TTC549 (cell line): ENCODE measurements around the gene NCDN.

Experiments
- FAIRE-seq: peaks from 2 replicates; lab custom pipeline; 2012; peaks lifted over from hg19 to GRCh38; lab: Jason Lieb, UNC

The NCDN gene

DNA sequence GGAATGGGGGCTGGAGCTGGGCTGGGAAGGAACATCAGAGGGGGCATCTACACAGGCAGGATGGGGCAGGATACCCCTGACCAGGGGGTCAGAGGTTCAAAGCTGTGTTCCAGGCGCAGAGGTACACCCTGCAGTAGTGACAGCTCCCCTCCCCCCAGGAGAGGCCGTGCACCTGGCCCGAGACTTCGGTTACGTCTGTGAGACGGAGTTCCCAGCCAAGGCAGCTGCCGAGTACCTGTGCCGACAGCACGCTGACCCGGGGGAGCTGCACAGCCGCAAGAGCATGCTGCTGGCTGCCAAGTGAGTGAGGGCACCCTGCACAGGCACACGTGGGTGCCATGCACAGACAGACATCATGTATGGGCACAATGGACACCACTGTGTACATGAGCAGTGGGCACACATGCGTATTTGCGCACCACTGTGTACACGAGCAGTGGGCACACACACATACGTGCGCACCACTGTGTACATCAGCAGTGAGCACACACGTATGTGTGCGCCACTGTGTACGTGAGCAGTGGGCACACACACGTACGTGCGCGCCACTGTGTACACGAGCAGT lies 33.0 kb downstream of the NCDN start:
- no peak for FAIRE-seq

GRCh38 chr1:35591211-35591610 lies 33.6 kb downstream of the NCDN start:
- FAIRE-seq = no peak

- FAIRE-seq = no peak
Measured at GRCh38 chr1:35592991-35593769, 35.6 kb downstream of the NCDN start.

DNA sequence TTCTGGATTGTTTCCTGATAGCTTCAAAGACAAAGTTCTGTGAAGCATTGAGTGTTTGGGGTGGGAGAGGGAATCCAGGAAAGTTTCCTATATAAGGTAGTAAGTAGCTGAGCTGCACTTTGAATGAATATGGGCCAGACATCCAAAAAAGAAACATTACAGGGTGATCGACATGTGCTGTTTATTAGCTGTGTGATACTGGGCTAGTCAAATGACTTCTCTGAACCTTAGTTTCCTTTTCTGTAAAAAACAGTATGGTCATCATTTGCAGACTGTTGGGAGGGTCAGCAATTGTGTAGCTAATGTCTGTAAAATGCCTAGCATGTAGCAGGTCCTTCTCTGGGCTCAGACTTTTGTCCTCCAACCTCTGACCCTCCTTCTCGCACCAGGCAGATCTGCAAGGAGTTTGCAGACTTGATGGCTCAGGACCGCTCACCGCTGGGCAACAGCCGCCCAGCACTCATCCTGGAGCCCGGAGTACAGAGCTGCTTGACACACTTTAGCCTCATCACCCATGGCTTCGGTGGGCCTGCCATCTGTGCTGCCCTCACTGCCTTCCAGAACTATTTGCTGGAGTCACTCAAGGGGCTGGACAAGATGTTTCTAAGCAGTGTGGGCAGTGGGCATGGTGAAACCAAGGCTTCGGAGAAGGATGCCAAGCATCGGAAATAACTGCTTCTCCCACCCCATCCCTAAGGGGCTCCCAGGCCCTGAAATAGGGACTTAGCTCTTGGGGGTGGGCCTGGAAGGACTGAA lies 36.6 kb downstream of the NCDN start:
- FAIRE-seq = no peak

DNA sequence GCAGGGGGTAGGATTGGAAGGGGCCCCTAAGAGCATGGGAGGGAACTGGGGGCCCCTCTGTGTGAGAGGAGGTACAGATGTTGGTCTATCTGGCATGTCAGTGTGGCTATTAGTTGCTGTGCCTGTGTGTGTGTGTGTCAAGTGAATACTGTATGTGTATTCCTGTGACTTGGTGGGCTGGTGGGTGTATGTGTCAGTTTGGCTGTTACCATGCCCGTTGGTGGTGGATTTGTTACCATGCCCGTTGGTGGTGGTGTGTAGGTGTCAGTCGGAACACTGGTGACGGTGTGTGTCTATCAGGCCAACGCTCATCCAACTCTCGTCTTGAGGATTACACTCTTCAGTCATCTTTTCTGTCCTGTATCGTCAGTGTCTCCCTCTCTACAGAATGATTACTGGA lies 38.1 kb downstream of the NCDN start:
- FAIRE-seq = no peak

DNA sequence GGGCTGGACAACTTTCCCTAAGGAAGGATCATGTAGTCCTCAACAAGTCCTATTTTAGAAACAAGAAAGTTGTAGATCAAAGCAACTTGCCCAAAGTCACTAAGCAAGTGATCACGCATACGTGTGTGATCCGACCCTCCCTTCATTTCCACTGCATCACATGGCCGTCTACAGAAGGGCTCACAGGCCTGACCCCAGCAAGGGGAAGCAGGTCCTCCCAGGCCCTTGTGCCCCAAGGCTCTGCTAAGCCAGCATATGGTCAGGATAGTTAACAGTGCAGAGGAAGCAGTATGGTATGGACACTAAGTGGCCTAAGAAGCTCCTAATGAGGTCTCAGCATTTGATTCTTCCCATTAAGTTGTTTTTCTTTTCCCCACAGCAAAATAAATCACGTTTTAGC lies 40.3 kb downstream of the NCDN start:
- FAIRE-seq = no peak

GRCh38 chr1:35598895-35599294 lies 41.3 kb downstream of the NCDN start:
- no peak for FAIRE-seq

GRCh38 chr1:35599411-35599810 lies 41.8 kb downstream of the NCDN start:
- no peak for FAIRE-seq

DNA sequence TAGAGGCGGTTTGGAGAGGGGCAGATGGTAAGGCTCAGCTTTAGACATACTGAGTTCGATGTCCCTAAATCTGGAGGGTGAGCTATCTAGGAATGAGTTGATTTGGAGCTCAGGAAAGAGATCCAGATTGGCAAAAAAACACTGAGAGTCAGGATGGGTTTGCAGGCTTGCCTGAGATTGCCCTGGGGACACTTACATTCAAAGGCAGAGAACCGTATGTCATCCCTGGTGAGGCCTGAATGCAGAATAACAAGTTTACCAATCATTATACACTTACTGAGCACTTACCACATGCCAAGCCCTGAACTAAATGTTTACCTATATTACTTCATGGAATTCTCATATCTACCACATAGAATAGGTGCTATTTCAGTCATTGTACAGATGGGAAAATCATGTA lies 43.0 kb downstream of the NCDN start:
- FAIRE-seq = no peak

- no peak for FAIRE-seq
Measured at GRCh38 chr1:35603468-35603867, 45.9 kb downstream of the NCDN start.

GRCh38 chr1:35603941-35604340 lies 46.3 kb downstream of the NCDN start:
- no peak for FAIRE-seq

DNA sequence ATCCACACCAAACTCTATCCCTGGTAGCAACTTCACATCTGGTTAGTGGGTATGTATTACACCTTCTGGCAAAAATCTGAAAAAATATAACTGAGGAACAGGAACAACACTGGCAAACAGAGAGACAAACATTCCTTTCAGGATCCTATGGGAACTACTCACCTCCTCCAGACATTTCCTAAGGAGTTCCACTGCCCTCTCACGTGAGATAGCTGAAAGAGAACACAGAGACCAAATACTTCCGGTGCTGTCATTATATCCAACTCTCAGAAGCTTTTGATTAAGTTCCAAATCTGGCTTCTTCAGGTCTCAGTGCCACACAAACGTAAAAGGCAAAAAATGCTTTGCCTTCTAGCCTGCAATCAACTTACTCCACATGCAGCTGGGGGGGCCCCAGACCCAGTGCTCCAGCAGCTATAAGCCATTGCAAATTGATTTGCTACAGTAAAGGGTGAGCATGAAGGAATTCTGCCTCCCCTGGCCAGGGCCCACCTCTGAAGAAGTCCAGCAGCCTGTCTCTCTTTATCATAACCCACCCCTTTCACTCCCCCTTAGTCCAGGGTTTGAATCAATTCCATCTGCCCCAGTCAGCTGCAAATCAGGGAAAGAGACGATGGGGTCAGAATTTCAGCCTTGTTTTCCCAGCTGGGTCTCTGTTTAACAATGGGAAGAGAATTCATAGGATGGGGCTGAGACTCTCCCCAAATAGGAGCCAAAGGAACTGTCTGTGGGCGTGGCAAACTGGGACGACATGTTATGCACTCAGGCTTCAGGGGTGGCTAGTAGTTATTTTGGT lies 47.7 kb downstream of the NCDN start:
- FAIRE-seq = no peak

GRCh38 chr1:35605867-35606182 lies 48.2 kb downstream of the NCDN start:
- FAIRE-seq = no peak

- no peak for FAIRE-seq
Measured at GRCh38 chr1:35611655-35612054, 54.1 kb downstream of the NCDN start.

DNA sequence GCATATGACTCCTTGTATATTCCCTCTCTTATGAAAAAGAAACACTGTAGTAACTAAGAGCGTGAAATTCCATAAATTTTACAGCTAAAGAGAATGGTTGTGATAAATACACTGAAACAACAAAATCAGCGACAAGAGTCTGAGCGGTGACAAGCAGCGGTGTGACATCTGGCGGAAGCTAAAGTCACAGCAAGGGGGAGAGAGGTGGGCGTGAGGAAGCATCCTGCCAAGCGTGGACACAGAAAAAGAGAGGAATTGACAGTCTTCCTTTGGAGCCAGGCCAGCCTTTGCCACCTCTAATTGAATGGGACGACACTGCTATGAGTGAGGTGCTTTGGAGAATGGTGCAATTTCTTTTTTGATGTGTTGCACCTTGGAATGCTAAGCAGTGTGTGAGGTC lies 57.8 kb downstream of the NCDN start:
- no peak for FAIRE-seq
